ENCODE data around the gene ECT2L.

DNA sequence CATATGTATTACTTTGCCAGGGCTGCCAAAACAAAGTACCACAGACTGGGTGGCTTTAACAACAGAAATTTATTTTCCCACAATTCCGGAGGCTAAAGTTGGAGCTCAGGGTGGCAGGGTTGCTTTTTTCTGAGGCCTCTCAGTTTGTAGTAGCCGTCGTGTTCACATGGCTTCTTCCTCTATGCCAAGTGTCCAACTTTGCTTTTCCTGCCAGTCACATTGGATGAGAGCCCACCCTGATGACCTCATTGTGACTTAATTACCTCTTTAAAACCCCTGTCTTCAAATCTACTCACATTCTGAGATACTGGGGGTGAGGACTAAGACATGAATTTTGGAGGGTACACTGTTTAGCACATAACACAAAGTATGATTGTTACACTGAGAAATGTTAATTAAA lies 9.9 kb upstream of the ECT2L start:
- TF ChIP-seq, protein P1, sequence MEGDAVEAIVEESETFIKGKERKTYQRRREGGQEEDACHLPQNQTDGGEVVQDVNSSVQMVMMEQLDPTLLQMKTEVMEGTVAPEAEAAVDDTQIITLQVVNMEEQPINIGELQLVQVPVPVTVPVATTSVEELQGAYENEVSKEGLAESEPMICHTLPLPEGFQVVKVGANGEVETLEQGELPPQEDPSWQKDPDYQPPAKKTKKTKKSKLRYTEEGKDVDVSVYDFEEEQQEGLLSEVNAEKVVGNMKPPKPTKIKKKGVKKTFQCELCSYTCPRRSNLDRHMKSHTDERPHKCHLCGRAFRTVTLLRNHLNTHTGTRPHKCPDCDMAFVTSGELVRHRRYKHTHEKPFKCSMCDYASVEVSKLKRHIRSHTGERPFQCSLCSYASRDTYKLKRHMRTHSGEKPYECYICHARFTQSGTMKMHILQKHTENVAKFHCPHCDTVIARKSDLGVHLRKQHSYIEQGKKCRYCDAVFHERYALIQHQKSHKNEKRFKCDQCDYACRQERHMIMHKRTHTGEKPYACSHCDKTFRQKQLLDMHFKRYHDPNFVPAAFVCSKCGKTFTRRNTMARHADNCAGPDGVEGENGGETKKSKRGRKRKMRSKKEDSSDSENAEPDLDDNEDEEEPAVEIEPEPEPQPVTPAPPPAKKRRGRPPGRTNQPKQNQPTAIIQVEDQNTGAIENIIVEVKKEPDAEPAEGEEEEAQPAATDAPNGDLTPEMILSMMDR (IDR thresholded peaks at IDR 0.05; ENCODE audit: insufficient read depth, low read length, poor library complexity, severe bottlenecking): no peak
- TF ChIP-seq EZH2phosphoT487 (conservative IDR thresholded peaks at IDR 0.05; ENCODE audit: low read length): no peak
